Measurements from ENCODE around the gene PDPN. TPM values are rescaled to one million over a fixed set of nuclear protein-coding genes. Genes with fewer than 3 reads are reported as not detected.

The PDPN gene
- polyA plus RNA-seq, 1 donor (not counting 4 experiments of a cell fraction or from before 2014, with no cell fraction given): 29.9 TPM

DNA sequence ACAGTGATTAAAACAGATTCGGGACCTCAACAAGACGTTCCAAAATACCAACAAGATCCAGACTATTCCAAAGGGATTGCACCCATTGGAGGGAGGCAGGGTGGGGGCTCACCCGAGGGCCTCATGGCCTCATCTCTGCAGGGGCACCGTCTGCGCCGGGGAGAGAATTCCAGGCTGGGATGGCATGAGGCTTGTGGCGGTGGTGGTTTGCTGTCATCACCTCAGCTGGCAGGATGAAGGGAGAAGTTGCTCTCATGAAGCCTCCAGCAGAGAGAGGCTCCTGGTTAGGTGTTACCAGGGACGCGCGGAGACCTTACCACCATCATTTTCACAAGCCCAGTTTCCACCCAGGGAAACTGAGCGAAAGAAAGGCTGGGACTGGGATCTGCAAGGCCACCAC lies 6.7 kb upstream of the PDPN start:
- no peaks in the 10 kb centered on the region for H3K9me1 ChIP-seq (ENCODE audit: control insufficient read depth, extremely low read depth, insufficient read depth, low read length)
- no peaks in the 10 kb centered on the region for H4K20me1 ChIP-seq (ENCODE audit: control insufficient read depth, extremely low read depth, insufficient read depth, low read length)
- no peak for TF ChIP-seq CTCF (optimal IDR thresholded peaks at IDR 0.05 in 1 of 3, IDR thresholded peaks at IDR 0.05 in 1 of 3, conservative IDR thresholded peaks at IDR 0.05 in 1 of 3; ENCODE audit: extremely low read depth in 1 of 3, insufficient read depth in 2 of 3, low read length in 3 of 3)
- TF ChIP-seq EZH2 (IDR thresholded peaks at IDR 0.05; ENCODE audit: low read length): no peak
- no peaks in the 10 kb centered on the region for H3K36me3 ChIP-seq (ENCODE audit: control insufficient read depth in 2 of 2, extremely low read depth in 1 of 2, insufficient read depth in 2 of 2, low read length in 2 of 2)
- dilution Hi-C loops (cut with MboI; ENCODE audit: extremely low pct_ligation_motif_present, low sequenced_read_pairs): no loop called here
- no peak overlapping the region for H2AFZ ChIP-seq (ENCODE audit: control insufficient read depth, low read length)
- DNase-seq (ENCODE audit: low read depth, low spot score): no peak
- no peaks in the 10 kb centered on the region for H3K9me3 ChIP-seq (ENCODE audit: control insufficient read depth, low read depth, low read length)
- no peaks in the 10 kb centered on the region for H3K79me2 ChIP-seq (ENCODE audit: control insufficient read depth, insufficient read depth, low read length)
- H3K27me3 ChIP-seq (ENCODE audit: control insufficient read depth, extremely low read depth, insufficient read depth, low read length): no peaks in the 10 kb centered on the region
- no peak for FAIRE-seq
- no peak overlapping the region for H3K4me2 ChIP-seq (ENCODE audit: control insufficient read depth, extremely low read depth, insufficient read depth, low read depth, low read length)
- H3K4me1 ChIP-seq (ENCODE audit: control insufficient read depth, extremely low read depth, insufficient read depth, low read length): no peaks in the 10 kb centered on the region
- H3K27ac ChIP-seq (ENCODE audit: control insufficient read depth, insufficient read depth, low read length): no peak overlapping the region
- no peak overlapping the region for H3K9ac ChIP-seq (ENCODE audit: control insufficient read depth, extremely low read depth, insufficient read depth, low read length)
- no peak overlapping the region for H3K4me3 ChIP-seq (ENCODE audit: control insufficient read depth in 2 of 3, extremely low read depth in 1 of 3, insufficient read depth in 2 of 3, low read depth in 1 of 3, low read length in 3 of 3)

- Histone ChIP-seq H3K9me1 (ENCODE audit: control insufficient read depth, extremely low read depth, insufficient read depth, low read length) (no peaks in the 10 kb centered on the region), H3K4me2 (ENCODE audit: control insufficient read depth, extremely low read depth, insufficient read depth, low read depth, low read length) (no peak overlapping the region), H3K4me1 (ENCODE audit: control insufficient read depth, extremely low read depth, insufficient read depth, low read length) (peaks cover 1% of the 10 kb centered on the region), H3K36me3 (ENCODE audit: control insufficient read depth in 2 of 2, extremely low read depth in 1 of 2, insufficient read depth in 2 of 2, low read length in 2 of 2) (no peaks in the 10 kb centered on the region), H3K79me2 (ENCODE audit: control insufficient read depth, insufficient read depth, low read length) (no peaks in the 10 kb centered on the region), H3K27ac (ENCODE audit: control insufficient read depth, insufficient read depth, low read length) (no peak overlapping the region), H3K9me3 (ENCODE audit: control insufficient read depth, low read depth, low read length) (no peaks in the 10 kb centered on the region), H3K27me3 (ENCODE audit: control insufficient read depth, extremely low read depth, insufficient read depth, low read length) (no peaks in the 10 kb centered on the region), H3K9ac (ENCODE audit: control insufficient read depth, extremely low read depth, insufficient read depth, low read length) (no peak overlapping the region), H2AFZ (ENCODE audit: control insufficient read depth, low read length) (no peak overlapping the region), H4K20me1 (ENCODE audit: control insufficient read depth, extremely low read depth, insufficient read depth, low read length) (no peaks in the 10 kb centered on the region), H3K4me3 (ENCODE audit: control insufficient read depth in 2 of 3, extremely low read depth in 1 of 3, insufficient read depth in 2 of 3, low read depth in 1 of 3, low read length in 3 of 3) (no peak overlapping the region)
- dilution Hi-C loops (cut with MboI; ENCODE audit: extremely low pct_ligation_motif_present, low sequenced_read_pairs): no loop called here
- TF ChIP-seq CTCF (optimal IDR thresholded peaks at IDR 0.05 in 1 of 3, IDR thresholded peaks at IDR 0.05 in 1 of 3, conservative IDR thresholded peaks at IDR 0.05 in 1 of 3; ENCODE audit: extremely low read depth in 1 of 3, insufficient read depth in 2 of 3, low read length in 3 of 3): no peak
- TF ChIP-seq EZH2 (IDR thresholded peaks at IDR 0.05; ENCODE audit: low read length): no peak
- no peak for FAIRE-seq
- no peak for DNase-seq (ENCODE audit: low read depth, low spot score)
Observed at GRCh38 chr1:13577846-13578245, 5.8 kb upstream of the PDPN start.

All from keratinocyte (primary cell).